ENCODE data around the gene ZBTB40.

ZBTB40 gene

GRCh38 chr1:22535399-22535798 is 83.7 kb downstream of the ZBTB40 start:
- H3K36me3 ChIP-seq (ENCODE audit: control insufficient read depth, insufficient read depth, low read length) = no peaks in the 10 kb centered on the region; the same call in 1 of the 2 replicates
- DNase-seq (ENCODE audit: extremely low read depth, insufficient read length) = no peak
- no peak for TF ChIP-seq CTCF (IDR thresholded peaks at IDR 0.05; ENCODE audit: insufficient read depth, low read length, poor library complexity, severe bottlenecking)
- H3K27me3 ChIP-seq (replicated peaks; ENCODE audit: control insufficient read depth, insufficient read depth, low read length) = no peaks in the 10 kb centered on the region
- no peak overlapping the region for H3K4me3 ChIP-seq (replicated peaks; ENCODE audit: low read depth, low read length)

GRCh38 chr1:22536506-22536905 is 84.9 kb downstream of the ZBTB40 start:
- Histone ChIP-seq H3K27me3 (replicated peaks; ENCODE audit: control insufficient read depth, insufficient read depth, low read length) (no peaks in the 10 kb centered on the region), H3K36me3 (ENCODE audit: control insufficient read depth, insufficient read depth, low read length) (no peaks in the 10 kb centered on the region; the same call in 1 of the 2 replicates), H3K4me3 (replicated peaks; ENCODE audit: low read depth, low read length) (no peak overlapping the region)
- TF ChIP-seq CTCF (IDR thresholded peaks at IDR 0.05; ENCODE audit: insufficient read depth, low read length, poor library complexity, severe bottlenecking) = no peak
- no peak for DNase-seq (ENCODE audit: extremely low read depth, insufficient read length)

- no peak for DNase-seq (ENCODE audit: extremely low read depth, insufficient read length)
- Histone ChIP-seq H3K36me3 (ENCODE audit: control insufficient read depth, insufficient read depth, low read length) (no peaks in the 10 kb centered on the region; the same call in 1 of the 2 replicates), H3K27me3 (replicated peaks; ENCODE audit: control insufficient read depth, insufficient read depth, low read length) (no peaks in the 10 kb centered on the region), H3K4me3 (replicated peaks; ENCODE audit: low read depth, low read length) (no peak overlapping the region)
- no peak for TF ChIP-seq CTCF (IDR thresholded peaks at IDR 0.05; ENCODE audit: insufficient read depth, low read length, poor library complexity, severe bottlenecking)
These were observed 85.9 kb downstream of the ZBTB40 start for GRCh38 chr1:22537441-22538139.

GRCh38 chr1:22539510-22540118 is 88.0 kb downstream of the ZBTB40 start:
- H3K27me3 ChIP-seq (replicated peaks; ENCODE audit: control insufficient read depth, insufficient read depth, low read length) = no peaks in the 10 kb centered on the region
- DNase-seq (ENCODE audit: extremely low read depth, insufficient read length) = no peak
- no peak for TF ChIP-seq CTCF (IDR thresholded peaks at IDR 0.05; ENCODE audit: insufficient read depth, low read length, poor library complexity, severe bottlenecking)

GRCh38 chr1:22540337-22540736 is 88.7 kb downstream of the ZBTB40 start:
- DNase-seq (ENCODE audit: extremely low read depth, insufficient read length) = no peak
- Histone ChIP-seq H3K4me3 (replicated peaks; ENCODE audit: low read depth, low read length) (no peak overlapping the region), H3K36me3 (ENCODE audit: control insufficient read depth, insufficient read depth, low read length) (no peaks in the 10 kb centered on the region), H3K27me3 (replicated peaks; ENCODE audit: control insufficient read depth, insufficient read depth, low read length) (no peaks in the 10 kb centered on the region)
- no peak for TF ChIP-seq CTCF (IDR thresholded peaks at IDR 0.05; ENCODE audit: insufficient read depth, low read length, poor library complexity, severe bottlenecking)

More at GRCh38 chr1:22539510-22540118, 88.0 kb downstream of the ZBTB40 start:
- H3K36me3 ChIP-seq (ENCODE audit: control insufficient read depth, insufficient read depth, low read length) = no peaks in the 10 kb centered on the region
- H3K4me3 ChIP-seq (replicated peaks; ENCODE audit: low read depth, low read length) = no peak overlapping the region

All from GM06990 (cell line).